ENCODE data around the gene KRT10. TPM values are rescaled to one million over a fixed set of nuclear protein-coding genes. Genes with fewer than 3 reads are reported as not detected.

Gene KRT10
- total and polyA plus RNA-seq, 2 donors (not counting 1 experiment from before 2014, with no cell fraction given), result 4.1 to 45.8 TPM

- Histone ChIP-seq H3K9me3 (ENCODE audit: control insufficient read depth, insufficient read depth, low read depth, low read length) (no peaks in the 10 kb centered on the region), H3K9ac (ENCODE audit: insufficient read depth, low read length) (no peak within 1 kb of the TSS), H2AFZ (ENCODE audit: low read length) (no peak within 1 kb of the TSS), H4K20me1 (ENCODE audit: control insufficient read depth, extremely low read depth, insufficient read depth, low read length) (no peaks in the 10 kb centered on the region), H3K4me1 (ENCODE audit: control insufficient read depth, extremely low read depth, insufficient read depth, low read length) (no peaks in the 10 kb centered on the region), H3K4me2 (ENCODE audit: extremely low read depth, insufficient read depth, low read length) (no peak within 1 kb of the TSS), H3K4me3 (replicated peaks in 1 of 4; ENCODE audit: control extremely low read depth in 1 of 4, insufficient read depth in 1 of 4, low read depth in 3 of 4, low read length in 4 of 4) (no peak within 1 kb of the TSS), H3K27ac (ENCODE audit: insufficient read depth, low read length) (no peak within 1 kb of the TSS), H3K79me2 (ENCODE audit: control insufficient read depth, insufficient read depth, low read length) (no peaks in the 10 kb centered on the region), H3K36me3 (ENCODE audit: control insufficient read depth, insufficient read depth, low read length) (no peaks in the 10 kb centered on the region), H3K27me3 (ENCODE audit: control insufficient read depth, insufficient read depth, low read length) (no peaks in the 10 kb centered on the region)
- TF ChIP-seq EZH2 (IDR thresholded peaks at IDR 0.05; ENCODE audit: low read length, missing control alignments) (no peak), CTCF (conservative IDR thresholded peaks at IDR 0.05 in 1 of 2, IDR thresholded peaks at IDR 0.05 in 1 of 2; ENCODE audit: low read depth in 1 of 2, low read length in 2 of 2) (no peak)
- no peak for DNase-seq (ENCODE audit: low read depth in 2 of 2)
Observed at GRCh38 chr17:40866838-40867237, 44.4 kb upstream of the KRT10 start, which contains the start of gene KRT12. Gene KRT12, minus strand, starts transcription at chr17:40867223. Its CDS starts 37 bp downstream, at chr17:40867186.

- peak in 1 of 2 donors; percentile 20 for DNase-seq (ENCODE audit: low read depth in 2 of 2)
- H3K27ac ChIP-seq (ENCODE audit: insufficient read depth, low read length), result no peak overlapping the region
- TF ChIP-seq CTCF (conservative IDR thresholded peaks at IDR 0.05 in 1 of 2, IDR thresholded peaks at IDR 0.05 in 1 of 2; ENCODE audit: low read depth in 1 of 2, low read length in 2 of 2), result no peak
Observed at GRCh38 chr17:40864661-40865390, 42.4 kb upstream of the KRT10 start.

GRCh38 chr17:40862985-40863733 lies 40.7 kb upstream of the KRT10 start:
- peak in 1 of 2 donors; percentile 9 for DNase-seq (ENCODE audit: low read depth in 2 of 2)
- TF ChIP-seq CTCF (conservative IDR thresholded peaks at IDR 0.05 in 1 of 2, IDR thresholded peaks at IDR 0.05 in 1 of 2; ENCODE audit: low read depth in 1 of 2, low read length in 2 of 2), result peak; percentile 49 to 51
- TF ChIP-seq EZH2 (IDR thresholded peaks at IDR 0.05; ENCODE audit: low read length, missing control alignments), result no peak
- Histone ChIP-seq H3K4me1 (ENCODE audit: control insufficient read depth, extremely low read depth, insufficient read depth, low read length) (no peaks in the 10 kb centered on the region), H3K9me3 (ENCODE audit: control insufficient read depth, insufficient read depth, low read depth, low read length) (no peaks in the 10 kb centered on the region), H3K4me3 (replicated peaks in 1 of 4; ENCODE audit: control extremely low read depth in 1 of 4, insufficient read depth in 1 of 4, low read depth in 3 of 4, low read length in 4 of 4) (no peak overlapping the region), H3K27me3 (ENCODE audit: control insufficient read depth, insufficient read depth, low read length) (no peaks in the 10 kb centered on the region), H2AFZ (ENCODE audit: low read length) (no peak overlapping the region), H3K27ac (ENCODE audit: insufficient read depth, low read length) (no peak overlapping the region), H3K9ac (ENCODE audit: insufficient read depth, low read length) (no peak overlapping the region), H4K20me1 (ENCODE audit: control insufficient read depth, extremely low read depth, insufficient read depth, low read length) (no peaks in the 10 kb centered on the region), H3K36me3 (ENCODE audit: control insufficient read depth, insufficient read depth, low read length) (no peaks in the 10 kb centered on the region), H3K4me2 (ENCODE audit: extremely low read depth, insufficient read depth, low read length) (peak overlapping the region; percentile 44), H3K79me2 (ENCODE audit: control insufficient read depth, insufficient read depth, low read length) (no peaks in the 10 kb centered on the region)

More at GRCh38 chr17:40864661-40865390, 42.4 kb upstream of the KRT10 start:
- Histone ChIP-seq H3K27me3 (ENCODE audit: control insufficient read depth, insufficient read depth, low read length) (no peaks in the 10 kb centered on the region), H2AFZ (ENCODE audit: low read length) (no peak overlapping the region), H3K9me3 (ENCODE audit: control insufficient read depth, insufficient read depth, low read depth, low read length) (no peaks in the 10 kb centered on the region), H4K20me1 (ENCODE audit: control insufficient read depth, extremely low read depth, insufficient read depth, low read length) (no peaks in the 10 kb centered on the region), H3K4me3 (replicated peaks in 1 of 4; ENCODE audit: control extremely low read depth in 1 of 4, insufficient read depth in 1 of 4, low read depth in 3 of 4, low read length in 4 of 4) (no peak overlapping the region), H3K9ac (ENCODE audit: insufficient read depth, low read length) (no peak overlapping the region), H3K4me2 (ENCODE audit: extremely low read depth, insufficient read depth, low read length) (no peak overlapping the region), H3K36me3 (ENCODE audit: control insufficient read depth, insufficient read depth, low read length) (no peaks in the 10 kb centered on the region), H3K4me1 (ENCODE audit: control insufficient read depth, extremely low read depth, insufficient read depth, low read length) (no peaks in the 10 kb centered on the region), H3K79me2 (ENCODE audit: control insufficient read depth, insufficient read depth, low read length) (no peaks in the 10 kb centered on the region)

All from fibroblast of lung (primary cell).